ENCODE results near the gene CAMK1D. TPM values are rescaled to one million over a fixed set of nuclear protein-coding genes. Genes with fewer than 3 reads are reported as not detected.

CAMK1D gene
- total RNA-seq, 1 experiment from 2014 or later = 6.3 TPM

DNA sequence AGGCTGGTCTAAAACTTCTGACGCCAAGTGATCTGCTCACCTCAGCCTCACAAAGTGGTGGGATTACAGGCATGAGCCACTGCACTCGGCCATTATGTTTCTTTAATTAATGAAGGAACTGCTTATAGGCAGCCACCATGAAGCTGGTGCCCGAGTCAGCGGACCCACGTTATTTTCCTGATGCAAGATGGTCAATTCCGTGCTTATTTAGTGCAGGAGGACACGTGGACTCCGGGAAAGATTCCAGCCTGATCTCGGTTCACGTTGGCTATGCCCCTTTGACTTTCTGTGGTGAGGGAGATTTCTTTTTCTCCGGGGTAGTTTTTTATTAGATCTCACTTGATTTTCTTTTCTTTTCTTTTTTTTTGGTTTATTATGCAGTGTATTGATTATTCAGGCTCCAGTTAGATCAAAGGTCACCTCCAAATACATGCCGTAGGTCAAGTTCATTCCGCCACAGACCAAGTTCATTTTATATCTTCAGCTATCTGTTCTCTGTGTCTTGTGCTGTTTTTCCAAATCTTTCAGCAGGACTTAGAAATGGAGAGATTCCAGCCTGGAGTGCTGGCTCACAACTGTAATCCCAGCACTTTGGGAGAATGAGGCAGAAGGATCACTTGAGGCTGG lies 8.3 kb downstream of the CAMK1D start:
- Mint-ChIP-seq H3K9me3 (0 out of 5 replicates have a peak, but pooled peaks cover 0 to 3% of the 10 kb centered on the region in 2 experiments), H3K36me3 (ENCODE audit: insufficient read depth in 1 of 3, low read depth in 3 of 3) (no peaks in the 10 kb centered on the region; a peak in 1 of 7 replicates), H3K27ac (no peak overlapping the region; a peak in 1 of 7 replicates), H3K4me1 (peaks cover 43 to 65% of the 10 kb centered on the region in 2 experiments), H3K4me3 (no peak overlapping the region; a peak in 1 of 5 replicates), H3K27me3 (ENCODE audit: low read depth) (peaks cover 7% of the 10 kb centered on the region)
- Histone ChIP-seq H2BK12ac (ENCODE audit: insufficient read length, low read depth, low read length) (no peak overlapping the region), H3K79me1 (ENCODE audit: insufficient read depth, low read depth, low read length, poor library complexity, severe bottlenecking) (no peaks in the 10 kb centered on the region), H4K8ac (replicated peaks; ENCODE audit: insufficient read length, low read depth, low read length) (no peak overlapping the region), H2BK20ac (ENCODE audit: low read depth, low read length, poor library complexity, severe bottlenecking) (no peak overlapping the region), H3K27ac (ENCODE audit: insufficient read length, low read depth, low read length) (no peak overlapping the region), H2BK120ac (ENCODE audit: low read depth, low read length, poor library complexity, severe bottlenecking) (no peak overlapping the region), H4K20me1 (ENCODE audit: control insufficient read depth, insufficient read depth, insufficient read length) (no peaks in the 10 kb centered on the region), H3K4ac (ENCODE audit: low read depth, low read length) (no peak overlapping the region), H4K91ac (ENCODE audit: insufficient read length, low read depth, low read length) (no peak overlapping the region), H2BK15ac (ENCODE audit: low read depth, low read length) (no peak overlapping the region), H3K23ac (ENCODE audit: insufficient read length, low read depth, low read length) (no peak overlapping the region), H3K14ac (ENCODE audit: insufficient read depth, low read length) (no peak overlapping the region), H4K5ac (ENCODE audit: insufficient read length, low read depth, low read length) (no peak overlapping the region), H3T11ph (ENCODE audit: low read length) (no peak overlapping the region), H3K79me2 (ENCODE audit: insufficient read depth, low read length) (no peaks in the 10 kb centered on the region), H3K56ac (ENCODE audit: insufficient read length, low read depth, low read length) (no peak overlapping the region), H3K4me2 (ENCODE audit: insufficient read depth, insufficient read length, low read length) (no peak overlapping the region), H2AK5ac (ENCODE audit: insufficient read length, low read length) (no peak overlapping the region), H3K9me3 (ENCODE audit: control insufficient read depth, low read depth, low read length) (no peaks in the 10 kb centered on the region), H3K18ac (ENCODE audit: insufficient read length, low read depth, low read length) (no peak overlapping the region), H3K9ac (ENCODE audit: extremely low read depth, insufficient read length, low read length) (no peak overlapping the region), H3K23me2 (ENCODE audit: insufficient read length, low read depth, low read length, poor library complexity, severe bottlenecking) (no peaks in the 10 kb centered on the region), H2AFZ (ENCODE audit: low read length) (no peak overlapping the region), H3K4me1 (ENCODE audit: insufficient read depth, low read length) (peaks cover 12% of the 10 kb centered on the region), H2BK5ac (ENCODE audit: insufficient read length, low read length) (no peak overlapping the region), H3K27me3 (ENCODE audit: insufficient read depth, low read length) (no peaks in the 10 kb centered on the region)
- no peak for DNase-seq
- no CpG with 5 or more reads among the region's 13 CpGs for WGBS (ENCODE audit: extremely low coverage, insufficient read length, low lambda C conversion rate)
- TF ChIP-seq, protein P1, sequence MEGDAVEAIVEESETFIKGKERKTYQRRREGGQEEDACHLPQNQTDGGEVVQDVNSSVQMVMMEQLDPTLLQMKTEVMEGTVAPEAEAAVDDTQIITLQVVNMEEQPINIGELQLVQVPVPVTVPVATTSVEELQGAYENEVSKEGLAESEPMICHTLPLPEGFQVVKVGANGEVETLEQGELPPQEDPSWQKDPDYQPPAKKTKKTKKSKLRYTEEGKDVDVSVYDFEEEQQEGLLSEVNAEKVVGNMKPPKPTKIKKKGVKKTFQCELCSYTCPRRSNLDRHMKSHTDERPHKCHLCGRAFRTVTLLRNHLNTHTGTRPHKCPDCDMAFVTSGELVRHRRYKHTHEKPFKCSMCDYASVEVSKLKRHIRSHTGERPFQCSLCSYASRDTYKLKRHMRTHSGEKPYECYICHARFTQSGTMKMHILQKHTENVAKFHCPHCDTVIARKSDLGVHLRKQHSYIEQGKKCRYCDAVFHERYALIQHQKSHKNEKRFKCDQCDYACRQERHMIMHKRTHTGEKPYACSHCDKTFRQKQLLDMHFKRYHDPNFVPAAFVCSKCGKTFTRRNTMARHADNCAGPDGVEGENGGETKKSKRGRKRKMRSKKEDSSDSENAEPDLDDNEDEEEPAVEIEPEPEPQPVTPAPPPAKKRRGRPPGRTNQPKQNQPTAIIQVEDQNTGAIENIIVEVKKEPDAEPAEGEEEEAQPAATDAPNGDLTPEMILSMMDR (conservative IDR thresholded peaks at IDR 0.05) = no peak

Data from H9 (cell line).